MM.1S (cell line): ENCODE data around the gene SLC48A1.

Source experiments
- CTCF ChIP-seq: fragments of 300-600 bp; sonication (generic); IDR thresholded peaks from 2 replicates; pipeline ENCODE4 v1.5.1; 2016; ENCODE audit warnings: antibody characterized with exemption, low read length, mixed read lengths
- EZH2 ChIP-seq: fragments of 300-600 bp; sonication (generic); optimal IDR thresholded peaks from 2 replicates; pipeline ENCODE3; 2017; ENCODE audit warnings: low read depth, mild to moderate bottlenecking, antibody characterized with exemption, low read length, mixed read lengths

GRCh38 chr12:47816403-47817271 is 43.6 kb downstream of the SLC48A1 start:
- TF ChIP-seq EZH2 (no peak), CTCF (no peak)
